OCI-LY1 (cell line): ENCODE results near the gene RAPGEF1.

Experiments
- H2AFZ ChIP-seq: fragments of 200-600 bp; sonication (generic), shearing (Covaris generic); 2 replicates; pipeline ENCODE4 v1.6.0; 2014; ENCODE audit warnings: antibody characterized with exemption, mild to moderate bottlenecking, low read length
- H3F3A ChIP-seq: fragments of 200-600 bp; sonication (generic), shearing (Covaris generic); 2 replicates; pipeline ENCODE4 v1.6.0; 2014; ENCODE audit warnings: mild to moderate bottlenecking, antibody characterized with exemption, low read length, moderate library complexity; ENCODE audit not compliant: insufficient read depth
- H3K27ac ChIP-seq: fragments of 200-600 bp; sonication (generic); 2 replicates; pipeline ENCODE4 v1.5.1; 2014; ENCODE audit warnings: low read length, mixed run types, mild to moderate bottlenecking, low read depth; ENCODE audit not compliant: poor library complexity, severe bottlenecking
- H3K27me3 ChIP-seq: fragments of 200-600 bp; sonication (generic); 2 replicates; pipeline ENCODE4 v1.6.0; 2014; ENCODE audit warnings: antibody characterized with exemption, mild to moderate bottlenecking, low read length, moderate library complexity; ENCODE audit not compliant: insufficient read depth
- H3K36me3 ChIP-seq: fragments of 200-600 bp; sonication (generic); 2 replicates; pipeline ENCODE4 v1.6.1; 2014; ENCODE audit warnings: mild to moderate bottlenecking, antibody characterized with exemption, low read length, moderate library complexity, mixed read lengths; ENCODE audit not compliant: insufficient read depth
- H3K4me1 ChIP-seq: fragments of 200-600 bp; sonication (generic); 2 replicates; pipeline ENCODE4 v1.5.1; 2014; ENCODE audit warnings: mild to moderate bottlenecking, low read length, moderate library complexity; ENCODE audit not compliant: insufficient read depth, severe bottlenecking
- H3K4me2 ChIP-seq: fragments of 200-600 bp; sonication (generic), shearing (Covaris generic); 2 replicates; pipeline ENCODE4 v1.6.1; 2014; ENCODE audit warnings: low read length
- H3K4me3 ChIP-seq: fragments of 200-600 bp; sonication (generic); 2 replicates; pipeline ENCODE4 v1.5.1; 2014; ENCODE audit warnings: low read length, low read depth, mild to moderate bottlenecking, mixed read lengths; ENCODE audit not compliant: poor library complexity, severe bottlenecking
- H3K79me2 ChIP-seq: fragments of 200-600 bp; shearing (Covaris generic); 2 replicates; pipeline ENCODE4 v1.6.1; 2016; ENCODE audit warnings: mixed run types, low read length, mixed read lengths; ENCODE audit not compliant: insufficient read depth
- H3K9ac ChIP-seq: fragments of 200-600 bp; sonication (generic), shearing (Covaris generic); 2 replicates; pipeline ENCODE4 v1.6.1; 2014; ENCODE audit warnings: mild to moderate bottlenecking, low read length, mixed read lengths
- H3K9me2 ChIP-seq: fragments of 200-600 bp; sonication (generic), shearing (Covaris generic); 2 replicates; pipeline ENCODE4 v1.6.1; 2014; ENCODE audit warnings: low read depth, mild to moderate bottlenecking, low read length, mixed read lengths
- H3K9me3 ChIP-seq: fragments of 200-600 bp; shearing (Covaris generic); 2 replicates; pipeline ENCODE4 v1.6.1; 2014; ENCODE audit warnings: low read length, mixed read lengths
- H4K20me1 ChIP-seq: fragments of 200-600 bp; sonication (generic), shearing (Covaris generic); 2 replicates; pipeline ENCODE4 v1.6.0; 2016; ENCODE audit warnings: mild to moderate bottlenecking, low read length; ENCODE audit not compliant: insufficient read depth
- EZH2 ChIP-seq: fragments of 200-600 bp; sonication (generic), shearing (Covaris generic); IDR thresholded peaks from 2 replicates; pipeline ENCODE4 v1.8.0; 2017; ENCODE audit warnings: borderline replicate concordance, mixed run types, mild to moderate bottlenecking, antibody characterized with exemption, low read length, moderate library complexity, mixed read lengths
- TF ChIP-seq, protein P1 (sequence below): fragments of 200-600 bp; sonication (generic), shearing (Covaris generic); IDR thresholded peaks from 2 replicates; pipeline ENCODE4 v1.5.1; 2017; ENCODE audit warnings: mild to moderate bottlenecking, antibody characterized with exemption, low read length, moderate library complexity, mixed read lengths

Gene RAPGEF1

DNA sequence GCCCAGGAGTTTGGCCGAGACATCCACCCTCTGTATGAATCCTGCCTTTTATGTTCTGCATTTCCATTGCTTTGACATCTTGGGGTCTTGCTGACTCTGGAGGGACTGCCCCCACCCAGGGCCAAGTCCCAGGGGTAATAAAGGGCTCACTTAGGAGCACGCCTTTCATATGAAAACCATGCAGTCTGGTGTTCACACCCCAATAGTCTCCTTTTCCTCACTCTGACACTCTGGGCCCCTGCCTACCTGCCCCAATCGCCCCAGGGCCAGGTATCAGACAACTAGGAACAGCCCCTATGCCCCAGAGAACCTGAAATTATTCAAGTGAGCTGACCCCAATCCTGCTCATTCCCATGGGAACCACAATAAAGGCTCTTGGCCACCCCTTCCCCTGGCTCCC is 33.1 kb upstream of the RAPGEF1 start:
- Histone ChIP-seq H3K9me3 (no peaks in the 10 kb centered on the region), H3K4me1 (no peaks in the 10 kb centered on the region), H3K79me2 (no peaks in the 10 kb centered on the region), H4K20me1 (no peaks in the 10 kb centered on the region), H3K4me2 (no peak overlapping the region), H3F3A (no peaks in the 10 kb centered on the region), H3K4me3 (no peak overlapping the region), H3K27ac (no peak overlapping the region), H3K9ac (no peak overlapping the region), H3K27me3 (no peaks in the 10 kb centered on the region), H3K9me2 (no peaks in the 10 kb centered on the region), H3K36me3 (no peaks in the 10 kb centered on the region), H2AFZ (no peak overlapping the region)
- TF ChIP-seq EZH2 = no peak
- TF ChIP-seq, protein P1, sequence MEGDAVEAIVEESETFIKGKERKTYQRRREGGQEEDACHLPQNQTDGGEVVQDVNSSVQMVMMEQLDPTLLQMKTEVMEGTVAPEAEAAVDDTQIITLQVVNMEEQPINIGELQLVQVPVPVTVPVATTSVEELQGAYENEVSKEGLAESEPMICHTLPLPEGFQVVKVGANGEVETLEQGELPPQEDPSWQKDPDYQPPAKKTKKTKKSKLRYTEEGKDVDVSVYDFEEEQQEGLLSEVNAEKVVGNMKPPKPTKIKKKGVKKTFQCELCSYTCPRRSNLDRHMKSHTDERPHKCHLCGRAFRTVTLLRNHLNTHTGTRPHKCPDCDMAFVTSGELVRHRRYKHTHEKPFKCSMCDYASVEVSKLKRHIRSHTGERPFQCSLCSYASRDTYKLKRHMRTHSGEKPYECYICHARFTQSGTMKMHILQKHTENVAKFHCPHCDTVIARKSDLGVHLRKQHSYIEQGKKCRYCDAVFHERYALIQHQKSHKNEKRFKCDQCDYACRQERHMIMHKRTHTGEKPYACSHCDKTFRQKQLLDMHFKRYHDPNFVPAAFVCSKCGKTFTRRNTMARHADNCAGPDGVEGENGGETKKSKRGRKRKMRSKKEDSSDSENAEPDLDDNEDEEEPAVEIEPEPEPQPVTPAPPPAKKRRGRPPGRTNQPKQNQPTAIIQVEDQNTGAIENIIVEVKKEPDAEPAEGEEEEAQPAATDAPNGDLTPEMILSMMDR = no peak

DNA sequence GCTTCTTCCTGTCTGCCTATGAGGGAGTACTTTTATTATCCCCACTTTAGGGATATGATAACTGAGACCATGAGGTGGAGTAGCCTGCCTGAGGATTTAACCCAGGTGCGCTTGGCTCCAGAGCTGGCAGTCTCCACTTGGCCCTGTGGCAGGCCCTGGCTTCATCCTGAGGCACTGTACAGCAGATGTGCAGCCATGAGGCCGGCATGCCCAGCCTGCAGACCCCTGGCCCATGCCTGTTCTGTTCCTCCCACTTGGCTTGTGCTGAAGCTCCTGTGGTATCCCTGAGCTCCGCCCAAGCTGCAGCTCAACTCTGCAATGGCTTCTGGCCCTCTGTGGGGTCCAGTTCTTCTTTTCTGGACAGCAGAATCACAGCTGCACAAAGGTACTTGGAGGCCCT is 31.8 kb upstream of the RAPGEF1 start:
- Histone ChIP-seq H3K36me3 (no peaks in the 10 kb centered on the region), H3K79me2 (no peaks in the 10 kb centered on the region), H3K27me3 (no peaks in the 10 kb centered on the region), H3K9me3 (no peaks in the 10 kb centered on the region), H3F3A (no peaks in the 10 kb centered on the region), H4K20me1 (no peaks in the 10 kb centered on the region), H3K4me1 (no peaks in the 10 kb centered on the region), H3K4me3 (no peak overlapping the region), H3K27ac (no peak overlapping the region), H3K9me2 (no peaks in the 10 kb centered on the region), H3K4me2 (no peak overlapping the region), H2AFZ (no peak overlapping the region), H3K9ac (no peak overlapping the region)
- TF ChIP-seq EZH2 = no peak
- TF ChIP-seq, protein P1 = no peak

DNA sequence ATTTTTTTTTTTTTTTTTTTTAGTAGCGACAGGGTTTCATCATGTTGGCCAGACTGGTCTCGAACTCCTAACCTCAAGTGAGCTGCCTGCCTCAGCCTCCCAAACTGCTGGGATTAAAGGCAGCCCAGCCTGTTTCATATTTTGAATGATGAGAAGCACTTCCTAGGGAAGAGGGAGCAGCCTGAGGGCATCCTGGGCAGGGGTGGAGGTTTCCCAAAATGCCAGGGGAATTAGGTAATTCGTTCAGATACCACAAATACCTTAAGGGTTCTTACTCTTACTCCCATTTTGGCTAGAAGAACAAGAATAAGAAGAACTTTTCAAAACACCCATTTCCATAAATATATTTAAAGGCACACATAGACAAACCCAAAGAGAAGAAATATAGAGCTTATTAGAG is 29.5 kb upstream of the RAPGEF1 start:
- Histone ChIP-seq H3K4me3 (no peak overlapping the region), H3K27me3 (no peaks in the 10 kb centered on the region), H3K27ac (no peak overlapping the region), H3K36me3 (no peaks in the 10 kb centered on the region), H3K9ac (no peak overlapping the region), H2AFZ (no peak overlapping the region), H3K9me2 (no peaks in the 10 kb centered on the region), H3F3A (no peaks in the 10 kb centered on the region), H3K4me1 (no peaks in the 10 kb centered on the region), H3K79me2 (no peaks in the 10 kb centered on the region), H4K20me1 (no peaks in the 10 kb centered on the region), H3K4me2 (no peak overlapping the region), H3K9me3 (no peaks in the 10 kb centered on the region)
- TF ChIP-seq EZH2 = no peak
- TF ChIP-seq, protein P1 = no peak
